NCI-H2171 treated with DMSO at 0.1 percent for 48 hours (cell line): ENCODE measurements around the gene ISOC2.

ENCODE experiments used
- DNase-seq: peaks from one replicate; lab custom pipeline; 2025; lab: John Stamatoyannopoulos, UW

Gene ISOC2

DNA sequence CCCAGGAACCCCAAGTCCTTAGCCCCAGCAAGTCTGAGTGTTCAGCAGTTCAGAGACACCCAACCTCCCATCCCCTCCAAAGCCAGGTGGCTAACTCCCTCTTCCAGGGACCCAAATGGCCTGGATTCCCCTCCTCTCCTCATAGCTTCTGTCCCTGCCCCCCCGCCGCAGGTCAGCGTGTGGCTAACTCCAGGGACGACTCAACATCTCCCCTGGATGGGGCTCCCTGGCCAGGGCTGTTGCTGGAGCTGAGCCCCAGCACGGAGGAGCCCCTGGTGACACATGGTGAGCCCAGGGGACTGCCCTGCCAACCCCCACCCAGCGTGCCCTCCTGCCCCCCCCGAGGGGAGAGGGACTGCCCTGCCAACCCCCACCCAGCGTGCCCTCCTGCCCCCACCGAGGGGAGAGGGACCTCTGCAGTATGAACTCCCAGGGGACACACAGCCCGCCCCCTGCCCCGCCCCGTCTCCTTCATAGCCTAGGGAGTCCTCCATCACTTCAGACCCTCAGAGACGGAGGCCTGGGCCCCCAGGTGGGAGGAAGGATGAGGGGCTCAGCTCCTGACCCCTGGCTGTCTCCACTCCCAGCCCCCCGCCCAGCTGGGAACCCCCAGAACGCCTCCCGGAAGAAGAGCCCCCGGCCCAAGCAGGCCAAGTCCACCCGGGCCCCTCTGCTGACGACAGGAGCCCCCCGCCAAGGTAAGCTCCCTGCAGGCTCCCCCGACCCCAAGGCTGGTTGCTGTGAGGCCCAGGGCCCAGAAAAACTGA is 28.5 kb upstream of the ISOC2 start:
- DNase-seq, result no peak

DNA sequence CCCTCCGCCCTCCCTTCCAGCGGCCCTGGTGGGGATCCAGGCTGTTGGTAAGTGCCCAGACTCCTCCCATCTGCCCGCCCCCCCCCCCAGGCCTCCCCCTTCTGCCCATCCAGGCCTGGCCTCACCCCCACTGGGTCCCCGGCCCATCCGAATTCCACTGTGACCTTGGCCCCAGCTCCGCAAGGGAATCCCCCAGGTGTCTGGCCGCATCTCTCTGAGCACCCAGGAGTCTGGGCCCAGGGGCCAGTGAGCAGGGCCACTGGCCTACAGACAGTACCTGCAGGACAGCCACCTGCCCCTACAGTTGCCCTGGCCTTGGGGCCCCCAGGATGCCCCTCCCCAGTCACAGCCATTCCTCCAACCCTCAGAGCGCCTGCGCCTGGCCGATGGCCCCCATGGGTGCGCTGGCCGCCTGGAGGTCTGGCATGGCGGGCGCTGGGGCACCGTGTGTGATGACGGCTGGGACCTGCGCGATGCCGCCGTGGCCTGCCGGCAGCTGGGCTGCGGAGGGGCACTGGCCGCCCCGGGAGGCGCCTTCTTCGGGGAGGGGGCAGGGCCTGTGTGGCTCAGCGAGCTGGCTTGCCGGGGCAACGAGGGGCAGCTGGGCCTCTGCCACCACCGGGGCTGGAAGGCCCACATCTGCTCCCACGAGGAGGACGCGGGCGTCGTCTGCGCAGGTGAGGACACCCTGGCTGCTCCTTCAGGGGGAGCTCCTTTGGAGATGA is 27.7 kb upstream of the ISOC2 start:
- peak; percentile 6 for DNase-seq

DNA sequence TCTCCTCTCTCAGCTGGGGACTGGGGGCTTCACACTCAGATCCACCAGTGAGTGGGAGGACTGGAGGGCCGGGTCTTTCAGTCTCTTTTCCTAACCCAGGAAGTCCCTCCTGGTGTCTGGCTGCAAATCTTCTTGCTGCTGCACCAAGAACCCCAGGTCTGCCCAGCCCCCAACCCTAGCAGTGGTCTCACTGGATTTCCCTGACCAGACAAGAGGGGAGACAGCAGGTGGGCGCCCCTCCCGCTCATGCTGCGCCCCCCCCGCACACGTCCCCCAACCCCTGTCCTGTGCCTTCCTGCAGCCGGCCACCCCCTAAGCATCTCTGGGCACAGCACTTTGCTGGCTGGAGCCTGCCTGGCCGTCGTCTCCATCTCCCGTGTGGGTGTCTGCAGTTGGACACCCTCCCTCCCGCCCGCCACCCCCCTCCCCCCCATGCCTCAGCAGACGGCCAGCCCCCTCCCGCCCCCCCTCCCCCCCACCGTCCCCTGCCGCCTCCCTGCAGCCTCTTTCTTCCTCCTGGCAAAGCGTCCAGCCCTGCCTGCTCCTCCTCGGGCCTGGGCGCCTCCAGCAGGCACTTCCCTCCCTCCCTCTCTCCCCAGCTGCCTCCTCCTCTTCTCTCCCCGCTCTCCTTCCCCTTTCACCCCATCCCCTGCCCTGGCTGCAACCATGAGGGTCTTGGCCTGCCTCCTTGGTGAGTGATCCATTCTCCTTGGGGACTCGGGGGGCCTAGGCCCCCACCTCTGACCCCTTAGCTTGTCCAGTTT is 26.7 kb upstream of the ISOC2 start, which contains the start of gene SSC5D:
SSC5D (plus strand) TSS at position 513 of the 764 bp plus-strand sequence; CDS start at position 667, 154 bp downstream.
- peak; percentile 38 for DNase-seq

DNA sequence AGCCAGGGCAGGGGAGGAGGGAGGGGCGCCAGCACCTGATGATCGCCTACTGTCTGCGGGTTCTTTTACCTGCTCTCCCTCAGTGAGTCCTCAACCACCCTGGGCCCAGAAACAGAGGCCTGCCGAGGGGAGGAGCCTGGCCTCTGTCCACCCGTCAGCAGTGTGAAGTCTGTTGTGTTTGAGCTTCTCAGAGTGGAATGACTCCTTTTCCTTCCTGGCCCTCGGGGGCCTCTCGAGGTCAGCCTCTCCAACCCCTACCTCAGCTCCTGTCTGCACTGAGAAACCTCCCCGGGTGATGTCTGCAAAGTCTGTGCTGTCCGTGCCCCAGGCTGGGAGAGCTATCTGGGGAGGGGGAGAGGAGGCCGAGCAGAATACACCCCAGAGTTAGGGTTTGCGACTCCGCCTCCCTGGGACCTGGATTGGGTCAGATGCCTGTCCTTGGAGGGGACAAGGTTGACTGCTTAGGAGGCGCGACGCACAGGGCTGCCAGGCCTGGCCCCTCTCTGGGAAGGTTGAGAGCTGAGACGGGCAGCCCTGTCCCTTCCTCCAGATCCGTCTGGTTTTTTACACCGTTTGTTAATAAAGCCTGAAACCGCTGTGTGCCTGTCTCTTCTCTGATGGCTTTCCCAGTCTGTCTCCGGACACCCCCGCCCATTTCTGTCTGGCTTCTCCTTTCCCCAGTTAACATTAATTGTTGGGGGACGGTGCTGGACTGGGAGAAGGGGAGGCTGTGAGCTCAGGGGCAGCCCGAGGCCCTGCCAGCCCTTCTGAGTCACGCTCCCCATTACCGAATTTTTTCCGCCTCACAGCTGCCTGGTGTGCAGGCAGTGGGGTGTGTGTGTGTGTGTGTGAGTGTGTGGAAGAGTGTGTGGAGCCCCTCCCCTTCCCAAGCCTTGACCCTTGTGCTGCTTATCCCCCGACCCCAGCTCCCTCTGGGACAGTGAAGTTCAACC is 25.8 kb upstream of the ISOC2 start:
- DNase-seq, result peak; percentile 59

DNA sequence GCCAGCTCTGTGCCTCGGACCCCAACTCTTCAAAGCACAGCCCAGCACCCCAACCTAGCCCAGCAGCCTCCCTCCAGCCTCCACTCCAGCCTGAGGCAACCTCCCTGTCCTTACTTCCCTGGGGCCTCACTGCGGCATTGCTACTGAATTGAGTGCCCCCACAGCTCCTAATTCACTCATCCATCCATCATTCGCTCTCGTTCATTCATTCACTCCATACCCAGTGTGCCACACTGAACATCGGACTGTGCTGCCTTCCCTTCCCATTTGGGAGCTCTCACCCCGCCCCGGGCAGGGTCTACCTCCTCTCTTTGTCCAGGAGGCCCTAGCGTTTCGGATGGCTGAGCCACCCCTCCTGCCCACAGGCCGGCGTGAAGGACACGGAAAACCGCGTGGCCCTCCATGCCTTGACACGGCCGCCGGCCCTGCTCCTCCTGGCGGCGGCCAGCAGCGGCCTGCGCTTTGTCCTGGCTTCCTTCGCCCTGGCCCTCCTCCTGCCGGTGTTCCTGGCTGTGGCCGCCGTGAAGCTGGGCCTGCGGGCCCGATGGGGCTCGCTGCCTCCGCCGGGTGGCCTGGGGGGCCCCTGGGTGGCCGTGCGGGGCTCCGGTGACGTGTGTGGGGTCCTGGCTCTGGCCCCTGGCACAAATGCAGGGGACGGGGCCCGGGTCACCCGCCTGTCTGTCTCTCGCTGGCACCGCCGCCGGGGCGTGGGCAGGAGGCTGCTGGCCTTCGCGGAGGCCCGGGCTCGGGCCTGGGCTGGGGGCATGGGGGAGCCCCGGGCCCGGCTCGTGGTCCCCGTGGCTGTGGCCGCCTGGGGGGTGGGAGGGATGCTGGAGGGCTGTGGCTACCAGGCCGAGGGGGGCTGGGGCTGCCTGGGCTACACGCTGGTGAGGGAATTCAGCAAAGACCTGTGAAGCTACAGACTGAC is 24.9 kb upstream of the ISOC2 start:
- no peak for DNase-seq

DNA sequence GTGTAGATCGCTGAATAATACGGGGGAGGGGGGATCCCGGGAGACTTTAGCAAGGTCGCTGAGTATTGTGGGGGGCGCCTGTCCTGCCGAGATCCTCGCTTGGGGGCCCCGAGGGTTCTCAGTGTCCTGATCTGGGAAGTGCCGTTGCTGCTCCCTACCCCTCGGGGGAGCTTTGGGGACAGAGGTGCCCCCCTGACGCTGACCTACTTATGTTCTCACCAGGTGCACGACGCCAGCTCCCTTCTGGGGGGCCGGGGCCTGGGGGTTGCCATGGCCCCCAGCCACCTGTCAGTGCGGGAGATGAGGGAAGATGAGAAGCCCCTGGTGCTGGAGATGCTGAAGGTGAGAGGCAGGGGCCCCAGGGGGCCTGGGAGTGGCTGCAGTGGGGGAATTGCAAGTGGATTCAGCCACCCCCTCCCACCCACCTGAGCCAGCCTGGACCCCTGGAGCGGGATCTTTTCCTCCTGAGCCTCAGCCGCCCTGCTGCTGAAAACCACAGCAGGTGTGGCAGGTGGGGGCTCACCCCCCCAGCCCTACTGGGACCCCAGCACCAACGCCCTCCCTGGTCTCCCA is 24.1 kb upstream of the ISOC2 start:
- DNase-seq, result peak; percentile 95

DNA sequence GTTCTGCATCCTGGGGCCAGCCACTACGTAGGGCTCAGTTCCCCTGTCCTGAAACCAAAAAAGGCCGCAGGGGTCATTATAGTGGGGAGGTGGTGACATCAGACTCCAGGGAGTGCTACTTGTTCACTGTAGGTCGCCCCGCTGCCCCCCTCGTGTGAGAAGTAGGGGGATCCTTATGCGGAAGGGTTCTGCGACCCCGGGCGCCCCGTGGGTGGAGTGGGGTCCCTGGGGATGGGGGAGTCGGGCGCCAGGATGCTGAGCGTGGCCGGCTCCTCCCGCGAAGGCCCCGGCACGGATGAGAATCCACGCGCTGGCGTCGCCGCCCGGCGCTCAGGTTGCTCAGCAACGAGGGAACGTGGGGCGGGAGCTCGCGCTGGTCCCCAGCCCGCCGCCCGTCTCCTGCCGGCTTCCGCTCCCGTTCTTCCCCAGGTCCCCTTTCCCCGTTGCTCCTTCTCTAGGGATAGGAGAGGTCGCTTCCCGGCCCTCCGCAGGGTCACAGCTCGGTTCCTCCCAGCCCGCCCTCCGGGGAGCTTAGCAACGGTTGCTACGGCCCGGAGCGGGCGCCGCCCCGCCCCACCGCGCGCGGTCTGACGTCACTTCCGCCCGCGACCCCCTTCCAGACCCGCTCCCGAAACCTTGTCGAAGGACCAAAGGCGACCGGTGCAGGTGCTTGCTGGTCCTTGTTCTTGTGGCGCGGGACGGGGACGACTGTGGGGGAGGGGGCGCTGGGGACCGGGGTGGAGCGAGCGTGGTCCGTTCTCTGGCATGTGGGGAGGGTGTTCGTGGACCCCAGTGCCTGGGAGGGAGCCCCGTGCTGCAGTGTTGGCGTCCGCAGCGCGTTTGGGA is 23.4 kb upstream of the ISOC2 start, which contains the start of gene NAT14:
NAT14 (plus strand) TSS at position 596 of the 846 bp plus-strand sequence. CDS start 521 bp downstream, outside the sequence.
- DNase-seq, result peak; percentile 88

DNA sequence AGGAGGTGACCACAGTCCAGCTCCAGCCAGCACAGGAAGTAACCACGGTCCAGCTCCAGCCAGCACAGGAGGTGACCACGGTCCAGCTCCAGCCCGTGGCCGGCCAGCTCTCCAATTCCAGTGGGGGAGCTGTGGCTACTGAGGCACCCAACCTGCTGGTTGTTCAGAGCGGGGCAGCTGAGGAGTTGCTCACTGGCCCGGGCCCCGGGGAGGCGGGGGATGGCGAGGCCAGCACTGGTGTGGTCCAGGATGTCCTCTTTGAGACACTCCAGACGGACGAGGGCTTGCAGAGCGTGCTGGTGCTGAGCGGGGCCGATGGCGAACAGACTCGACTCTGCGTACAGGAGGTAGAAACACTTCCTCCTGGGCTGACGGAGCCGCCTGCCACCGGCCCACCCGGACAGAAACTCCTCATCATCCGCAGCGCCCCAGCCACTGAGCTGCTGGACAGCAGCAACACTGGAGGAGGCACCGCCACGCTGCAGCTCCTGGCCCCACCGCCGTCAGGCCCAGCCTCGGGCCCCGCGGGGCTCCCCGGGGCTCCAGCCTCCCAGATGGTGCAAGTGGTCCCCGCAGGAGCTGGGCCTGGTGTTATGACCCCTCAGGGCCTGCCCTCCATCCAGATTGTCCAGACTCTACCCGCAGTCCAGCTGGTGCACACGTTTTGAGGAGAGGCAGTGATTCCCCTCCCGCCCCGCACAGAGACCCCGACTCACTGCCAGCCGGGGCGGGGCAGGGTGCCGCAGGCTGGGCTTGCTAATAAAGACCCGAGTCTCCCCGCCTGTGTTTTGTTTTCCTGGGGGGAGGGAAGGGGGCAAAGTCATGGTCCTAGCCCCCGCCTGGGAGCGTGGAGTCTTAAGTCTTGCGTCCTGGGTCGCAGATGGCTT is 22.5 kb upstream of the ISOC2 start:
- DNase-seq, result no peak

DNA sequence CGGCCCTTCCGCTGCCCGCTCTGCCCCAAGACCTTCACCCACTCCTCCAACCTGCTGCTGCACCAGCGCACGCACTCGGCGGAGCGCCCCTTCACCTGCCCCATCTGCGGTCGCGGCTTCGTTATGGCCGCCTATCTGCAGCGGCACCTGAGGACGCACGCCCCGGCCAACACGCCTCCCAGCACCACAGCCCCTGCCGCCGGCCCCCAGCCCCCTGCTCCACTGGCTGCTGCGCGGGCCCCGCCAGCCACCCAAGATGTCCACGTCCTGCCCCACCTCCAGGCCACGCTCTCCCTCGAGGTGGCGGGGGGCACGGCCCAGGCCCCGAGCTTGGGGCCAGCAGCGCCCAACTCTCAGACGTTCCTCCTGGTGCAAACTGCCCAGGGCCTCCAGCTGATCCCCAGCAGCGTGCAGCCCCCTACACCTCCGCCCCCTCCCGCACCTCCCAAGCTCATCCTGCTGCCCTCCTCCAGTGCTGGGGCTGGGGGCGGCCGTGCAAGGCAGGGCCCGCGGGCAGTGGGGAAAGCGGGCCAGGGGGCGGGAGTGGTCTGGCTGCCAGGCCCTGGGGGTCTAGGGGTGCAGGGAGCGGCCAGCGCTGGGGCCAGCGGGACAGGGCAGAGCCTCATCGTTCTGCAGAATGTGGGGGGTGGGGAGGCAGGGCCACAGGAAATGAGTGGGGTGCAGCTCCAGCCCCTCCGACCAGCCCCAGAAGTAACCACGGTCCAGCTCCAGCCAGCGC is 21.7 kb upstream of the ISOC2 start:
- DNase-seq, result no peak

DNA sequence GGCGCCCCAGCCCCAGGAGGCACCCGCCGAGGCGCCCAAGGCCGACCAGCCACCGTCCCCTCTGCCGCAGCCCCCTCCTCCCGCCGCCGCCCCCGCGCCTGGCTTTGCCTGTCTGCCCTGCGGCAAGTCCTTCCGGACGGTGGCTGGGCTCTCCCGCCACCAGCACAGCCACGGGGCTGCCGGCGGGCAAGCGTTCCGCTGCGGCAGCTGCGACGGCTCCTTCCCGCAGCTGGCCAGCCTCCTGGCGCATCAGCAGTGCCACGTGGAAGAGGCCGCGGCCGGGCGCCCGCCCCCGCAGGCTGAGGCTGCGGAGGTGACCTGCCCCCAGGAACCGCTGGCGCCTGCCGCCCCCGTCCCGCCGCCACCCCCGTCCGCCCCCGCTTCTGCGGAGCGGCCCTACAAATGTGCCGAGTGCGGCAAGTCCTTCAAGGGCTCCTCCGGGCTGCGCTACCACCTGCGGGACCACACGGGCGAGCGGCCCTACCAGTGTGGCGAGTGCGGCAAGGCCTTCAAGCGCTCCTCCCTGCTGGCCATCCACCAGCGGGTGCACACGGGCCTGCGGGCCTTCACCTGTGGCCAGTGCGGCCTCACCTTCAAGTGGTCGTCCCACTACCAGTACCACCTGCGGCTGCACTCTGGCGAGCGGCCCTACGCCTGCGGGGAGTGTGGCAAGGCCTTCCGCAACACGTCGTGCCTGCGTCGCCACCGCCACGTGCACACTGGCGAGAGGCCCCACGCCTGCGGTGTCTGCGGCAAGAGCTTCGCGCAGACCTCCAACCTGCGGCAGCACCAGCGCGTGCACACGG is 20.9 kb upstream of the ISOC2 start:
- no peak for DNase-seq

DNA sequence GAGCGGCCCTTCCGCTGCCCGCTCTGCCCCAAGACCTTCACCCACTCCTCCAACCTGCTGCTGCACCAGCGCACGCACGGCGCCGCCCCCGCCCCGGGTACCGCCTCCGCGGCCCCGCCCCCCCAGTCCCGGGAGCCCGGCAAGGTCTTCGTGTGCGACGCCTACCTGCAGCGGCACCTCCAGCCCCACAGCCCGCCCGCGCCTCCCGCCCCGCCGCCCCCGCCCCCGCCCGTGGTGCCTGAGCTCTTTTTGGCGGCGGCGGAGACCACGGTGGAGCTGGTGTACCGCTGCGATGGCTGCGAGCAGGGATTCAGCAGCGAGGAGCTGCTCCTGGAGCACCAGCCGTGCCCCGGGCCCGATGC is 20.3 kb upstream of the ISOC2 start:
- no peak for DNase-seq

DNA sequence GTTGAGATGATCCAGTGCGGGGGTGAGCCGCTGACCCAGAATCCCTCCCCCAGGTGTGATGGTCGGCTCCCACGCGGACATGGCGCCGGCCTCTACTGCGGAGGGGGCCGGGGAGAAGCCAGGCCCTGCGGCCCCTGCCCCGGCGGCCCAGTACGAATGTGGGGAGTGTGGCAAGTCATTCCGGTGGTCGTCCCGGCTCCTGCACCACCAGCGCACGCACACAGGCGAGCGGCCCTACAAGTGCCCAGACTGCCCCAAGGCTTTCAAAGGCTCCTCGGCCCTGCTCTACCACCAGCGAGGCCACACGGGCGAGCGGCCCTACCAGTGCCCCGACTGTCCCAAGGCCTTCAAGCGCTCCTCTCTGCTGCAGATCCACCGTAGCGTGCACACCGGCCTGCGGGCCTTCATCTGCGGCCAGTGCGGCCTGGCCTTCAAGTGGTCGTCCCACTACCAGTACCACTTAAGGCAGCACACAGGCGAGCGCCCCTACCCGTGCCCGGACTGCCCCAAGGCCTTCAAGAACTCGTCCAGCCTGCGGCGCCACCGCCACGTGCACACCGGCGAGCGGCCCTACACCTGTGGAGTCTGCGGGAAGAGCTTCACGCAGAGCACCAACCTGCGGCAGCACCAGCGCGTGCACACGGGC is 19.8 kb upstream of the ISOC2 start:
- DNase-seq, result no peak

DNA sequence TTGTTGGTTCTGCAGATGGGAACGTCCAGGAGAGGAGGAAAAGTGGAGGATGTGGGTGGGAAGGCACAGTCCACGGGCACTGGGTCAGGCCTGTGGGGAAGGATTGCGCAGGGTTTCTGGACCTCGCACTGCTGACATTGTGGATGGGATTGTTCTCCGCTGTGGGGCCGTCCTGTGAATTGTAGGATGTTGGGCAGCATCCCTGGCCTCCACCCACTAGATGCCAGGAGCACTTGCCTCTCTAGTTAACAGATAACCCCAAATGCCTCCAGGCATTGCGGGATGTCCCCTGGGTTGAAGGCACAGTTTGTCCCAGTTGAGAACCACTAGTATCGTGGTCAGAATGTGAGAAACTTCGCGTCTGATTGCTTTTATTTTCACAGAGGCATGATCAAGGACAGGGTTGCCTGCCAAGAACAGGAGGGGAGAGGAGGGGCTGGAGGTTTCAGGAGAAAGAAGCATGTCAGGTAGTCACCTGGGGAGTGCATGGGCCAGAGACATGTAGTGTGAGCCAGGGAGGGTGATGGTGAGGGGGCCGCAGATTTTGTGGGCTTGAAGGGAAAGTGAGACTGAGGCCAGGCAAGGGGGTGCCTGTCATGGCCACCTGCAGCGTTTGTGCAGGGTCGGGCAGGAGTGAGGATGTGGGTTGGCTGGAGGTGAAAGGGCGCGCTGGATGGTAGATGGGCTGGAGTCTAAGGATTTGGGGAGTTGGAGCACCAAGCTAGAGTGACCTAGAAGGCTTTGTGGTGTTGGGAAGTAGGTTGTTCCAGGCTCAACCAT is 18.2 kb upstream of the ISOC2 start:
- no peak for DNase-seq

DNA sequence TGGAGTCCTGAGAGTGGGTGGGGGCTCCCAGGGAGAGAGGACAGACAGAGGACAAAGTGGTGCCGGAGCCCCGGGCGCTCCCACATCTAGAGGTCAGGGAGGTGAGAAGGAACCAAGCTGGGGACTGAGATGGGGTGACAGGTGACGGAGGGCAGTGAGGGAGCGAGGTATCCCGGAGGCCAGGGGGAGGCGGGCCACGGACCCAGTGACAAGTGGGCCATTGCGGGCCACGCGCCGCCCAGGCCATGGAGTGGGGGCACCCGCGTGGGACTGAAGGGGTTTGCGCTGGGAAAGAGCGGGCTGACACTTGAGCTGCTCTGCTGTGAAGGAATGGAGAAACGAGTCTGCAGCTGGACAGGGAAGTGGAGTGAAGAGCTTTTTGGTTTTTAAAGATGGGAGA is 17.6 kb upstream of the ISOC2 start:
- no peak for DNase-seq

DNA sequence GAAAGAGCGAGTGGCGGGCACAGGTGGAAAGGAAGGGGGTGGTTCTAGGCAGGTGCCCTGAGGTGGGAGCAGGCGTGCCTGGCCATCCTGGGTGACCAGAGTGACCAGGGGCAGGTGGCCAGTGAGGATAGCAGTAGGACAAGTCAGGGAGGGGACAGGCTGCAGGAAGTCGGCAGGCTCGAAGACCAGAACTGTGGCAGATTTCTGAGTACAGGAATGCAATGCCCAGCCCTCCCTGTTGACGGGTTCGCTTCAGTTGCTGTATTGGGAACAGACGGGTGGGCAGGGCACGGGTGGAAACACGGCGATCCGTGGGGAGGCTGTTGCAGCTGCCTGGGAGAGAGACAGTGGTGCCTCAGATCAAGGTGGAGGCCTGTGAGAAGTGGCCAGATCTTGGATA is 16.9 kb upstream of the ISOC2 start:
- no peak for DNase-seq
